ENCODE data around the gene LDB2. TPM values are rescaled to one million over a fixed set of nuclear protein-coding genes. Genes with fewer than 3 reads are reported as not detected.

Gene LDB2
- total RNA-seq, 4 donors from 2014 or later = 48.8 to 298 (median 152) TPM

- H3K27ac ChIP-seq = no peak overlapping the region
- intact Hi-C loops (cut with DNase I; ENCODE audit: low total_unique reads) = no loop called here
Measured at GRCh38 chr4:16464651-16465050, 433.8 kb downstream of the LDB2 start.

DNA sequence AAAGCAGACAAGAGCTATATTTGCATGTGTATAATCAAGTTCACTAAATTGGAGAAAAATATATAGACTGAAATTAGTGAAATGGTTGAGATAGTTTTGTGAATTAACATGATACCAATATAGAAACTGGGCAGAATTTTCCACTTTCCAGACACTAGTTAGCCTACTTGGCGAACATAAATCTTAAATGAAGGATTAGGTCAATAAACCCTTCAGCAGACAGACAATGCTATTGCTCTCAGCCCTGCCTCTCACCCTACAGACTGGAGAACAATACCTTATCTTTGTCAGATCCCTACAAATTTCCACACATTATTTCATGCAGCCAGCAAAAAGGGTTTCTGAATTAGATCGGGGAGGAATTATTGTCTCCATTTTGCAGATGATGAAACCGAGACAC, 435.8 kb downstream of the LDB2 start:
- intact Hi-C loops (cut with DNase I; ENCODE audit: low total_unique reads) = no loop called here
- Histone ChIP-seq H3K9me3 (no peaks in the 10 kb centered on the region), H3K4me1 (no peaks in the 10 kb centered on the region), H3K4me3 (no peak overlapping the region), H3K27ac (no peak overlapping the region), H3K27me3 (no peaks in the 10 kb centered on the region), H3K36me3 (no peaks in the 10 kb centered on the region)
- no peak for DNase-seq
- TF ChIP-seq, protein P1, sequence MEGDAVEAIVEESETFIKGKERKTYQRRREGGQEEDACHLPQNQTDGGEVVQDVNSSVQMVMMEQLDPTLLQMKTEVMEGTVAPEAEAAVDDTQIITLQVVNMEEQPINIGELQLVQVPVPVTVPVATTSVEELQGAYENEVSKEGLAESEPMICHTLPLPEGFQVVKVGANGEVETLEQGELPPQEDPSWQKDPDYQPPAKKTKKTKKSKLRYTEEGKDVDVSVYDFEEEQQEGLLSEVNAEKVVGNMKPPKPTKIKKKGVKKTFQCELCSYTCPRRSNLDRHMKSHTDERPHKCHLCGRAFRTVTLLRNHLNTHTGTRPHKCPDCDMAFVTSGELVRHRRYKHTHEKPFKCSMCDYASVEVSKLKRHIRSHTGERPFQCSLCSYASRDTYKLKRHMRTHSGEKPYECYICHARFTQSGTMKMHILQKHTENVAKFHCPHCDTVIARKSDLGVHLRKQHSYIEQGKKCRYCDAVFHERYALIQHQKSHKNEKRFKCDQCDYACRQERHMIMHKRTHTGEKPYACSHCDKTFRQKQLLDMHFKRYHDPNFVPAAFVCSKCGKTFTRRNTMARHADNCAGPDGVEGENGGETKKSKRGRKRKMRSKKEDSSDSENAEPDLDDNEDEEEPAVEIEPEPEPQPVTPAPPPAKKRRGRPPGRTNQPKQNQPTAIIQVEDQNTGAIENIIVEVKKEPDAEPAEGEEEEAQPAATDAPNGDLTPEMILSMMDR (IDR thresholded peaks at IDR 0.05) = no peak
- no peak for TF ChIP-seq POLR2A (IDR thresholded peaks at IDR 0.05)

More at GRCh38 chr4:16464651-16465050, 433.8 kb downstream of the LDB2 start:
- TF ChIP-seq POLR2A (IDR thresholded peaks at IDR 0.05) = no peak
- TF ChIP-seq, protein P1 (IDR thresholded peaks at IDR 0.05) = no peak
- Histone ChIP-seq H3K27me3 (no peaks in the 10 kb centered on the region), H3K4me1 (no peaks in the 10 kb centered on the region), H3K9me3 (no peaks in the 10 kb centered on the region), H3K36me3 (no peaks in the 10 kb centered on the region), H3K4me3 (no peak overlapping the region)
- DNase-seq = no peak

DNA sequence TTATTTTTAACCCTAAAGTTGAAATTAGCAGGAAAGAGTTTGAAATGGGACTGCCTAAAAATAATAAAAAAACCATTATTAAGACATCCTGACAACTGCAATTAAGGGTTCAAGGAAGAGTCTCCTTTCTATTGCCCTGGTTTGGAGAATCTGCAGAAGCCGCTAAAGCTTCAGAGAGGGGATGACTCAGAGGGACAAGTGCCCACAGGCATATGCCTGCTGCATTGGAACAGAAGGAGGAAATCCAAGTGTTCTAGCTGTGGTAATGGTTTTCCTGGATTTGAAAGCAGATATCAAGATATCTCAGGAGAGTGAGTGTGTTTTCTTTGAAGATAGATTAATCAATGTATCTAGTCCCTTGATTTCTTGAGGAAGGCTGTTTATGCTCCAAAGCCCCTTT, 437.1 kb downstream of the LDB2 start:
- TF ChIP-seq, protein P1 (IDR thresholded peaks at IDR 0.05) = no peak
- TF ChIP-seq POLR2A (IDR thresholded peaks at IDR 0.05) = no peak
- H3K4me3 ChIP-seq = no peak overlapping the region
- H3K27me3 ChIP-seq = no peaks in the 10 kb centered on the region
- intact Hi-C loops (cut with DNase I; ENCODE audit: low total_unique reads) = no loop called here
- no peak overlapping the region for H3K27ac ChIP-seq
- H3K4me1 ChIP-seq = no peaks in the 10 kb centered on the region
- no peaks in the 10 kb centered on the region for H3K36me3 ChIP-seq
- no peak for DNase-seq
- no peaks in the 10 kb centered on the region for H3K9me3 ChIP-seq

GRCh38 chr4:16457944-16458343, 440.5 kb downstream of the LDB2 start:
- H3K27ac ChIP-seq = no peak overlapping the region
- TF ChIP-seq, protein P1 (IDR thresholded peaks at IDR 0.05) = no peak
- no peak for TF ChIP-seq POLR2A (IDR thresholded peaks at IDR 0.05)
- H3K9me3 ChIP-seq = no peaks in the 10 kb centered on the region
- DNase-seq = no peak
- intact Hi-C loops (cut with DNase I; ENCODE audit: low total_unique reads) = no loop called here
- no peaks in the 10 kb centered on the region for H3K27me3 ChIP-seq
- H3K4me3 ChIP-seq = no peak overlapping the region
- no peaks in the 10 kb centered on the region for H3K36me3 ChIP-seq
- no peaks in the 10 kb centered on the region for H3K4me1 ChIP-seq

All from uterus (tissue), 4 donors.